Measurements from ENCODE around the gene COL27A1. TPM values are rescaled to one million over a fixed set of nuclear protein-coding genes. Genes with fewer than 3 reads are reported as not detected.

COL27A1 gene
- total RNA-seq, 1 experiment from 2014 or later = 12.0 TPM

- no peak overlapping the region for H2AFZ ChIP-seq (ENCODE audit: low read depth, low read length, poor library complexity, severe bottlenecking)
- no peak for ATAC-seq
- H3K27me3 ChIP-seq (ENCODE audit: insufficient read depth, low read length) = no peaks in the 10 kb centered on the region
These were observed 155.4 kb downstream of the COL27A1 start for GRCh38 chr9:114310471-114311450.

More at GRCh38 chr9:114310471-114311450, 155.4 kb downstream of the COL27A1 start:
- Histone ChIP-seq H3K9me3 (ENCODE audit: control insufficient read depth in 1 of 2, insufficient read depth in 1 of 2, low read depth in 1 of 2, low read length in 2 of 2) (no peaks in the 10 kb centered on the region), H4K20me1 (ENCODE audit: insufficient read depth) (no peaks in the 10 kb centered on the region), H3K9me2 (ENCODE audit: insufficient read depth) (no peaks in the 10 kb centered on the region), H3K27ac (ENCODE audit: low read depth, low read length) (no peak overlapping the region), H3K4me2 (ENCODE audit: low read length) (no peak overlapping the region), H3K79me2 (ENCODE audit: insufficient read depth, low read length) (no peaks in the 10 kb centered on the region), H3K4me1 (ENCODE audit: control insufficient read depth in 1 of 2, insufficient read depth in 2 of 2, low read length in 2 of 2) (no peaks in the 10 kb centered on the region), H3K4me3 (replicated peaks in 1 of 2; ENCODE audit: low read depth in 1 of 2, low read length in 2 of 2) (no peak overlapping the region), H3K9ac (ENCODE audit: low read length) (no peak overlapping the region), H3K36me3 (ENCODE audit: control insufficient read depth in 1 of 2, insufficient read depth in 2 of 2, low read length in 2 of 2) (no peaks in the 10 kb centered on the region)
- ChIA-PET RAD21 (ENCODE audit: low non-redundant PET in 1 of 2, low total read pairs in 2 of 2, uncharacterized antibody in 2 of 2, unreplicated experiment in 2 of 2) (no interaction called here), POLR2A (no interaction called here), CTCF (interaction anchor here (0.5 kb wide), 1 partner anchor 632 kb away, joined by 6 read pairs; no protein-coding TSS in a partner anchor)
- TF ChIP-seq SIN3A (IDR thresholded peaks at IDR 0.05; ENCODE audit: low read depth) (no peak), SP1 (IDR thresholded peaks at IDR 0.05; ENCODE audit: low read depth) (no peak), CEBPB (IDR thresholded peaks at IDR 0.05; ENCODE audit: low read depth) (no peak), REST (IDR thresholded peaks at IDR 0.05; ENCODE audit: low read depth) (no peak), CTCF (IDR thresholded peaks at IDR 0.05 in 2 of 3, conservative IDR thresholded peaks at IDR 0.05 in 1 of 3; ENCODE audit: borderline replicate concordance in 1 of 3, insufficient read depth in 1 of 3, low read depth in 2 of 3, low read length in 2 of 3) (no peak), ELF1 (IDR thresholded peaks at IDR 0.05; ENCODE audit: borderline replicate concordance, low read depth) (no peak), POLR2AphosphoS5 (IDR thresholded peaks at IDR 0.05; ENCODE audit: low read depth, low read length) (no peak), ZBTB33 (IDR thresholded peaks at IDR 0.05; ENCODE audit: extremely low read depth, insufficient replicate concordance, low read length) (no peak)
- intact Hi-C loops (cut with micrococcal nuclease) = no loop called here
- no peak for DNase-seq (ENCODE audit: low read depth, low spot score)
- no TSS peak for BruUV-seq (replicated peaks)

All from HCT116 (cell line).